ENCODE data around the gene GLRX3.
A peak's percentile ranks its signal among the peaks of the same experiment; 100 is the strongest.

The GLRX3 gene

GRCh38 chr10:130111852-130112180, 24.4 kb upstream of the GLRX3 start (continued):
- TF ChIP-seq ZNF692 (tag by site-specific recombination; IDR thresholded peaks at IDR 0.05) (no peak), ZNF280D (tag by site-specific recombination; IDR thresholded peaks at IDR 0.05) (peak; percentile 91), SP2 (tag by site-specific recombination; IDR thresholded peaks at IDR 0.05) (no peak), ZNF48 (tag by site-specific recombination; IDR thresholded peaks at IDR 0.05) (no peak), PBX3 (CRISPR knock-in tag; IDR thresholded peaks at IDR 0.05) (no peak), ZNF169 (tag by site-specific recombination; IDR thresholded peaks at IDR 0.05) (no peak), RBAK (tag by site-specific recombination; IDR thresholded peaks at IDR 0.05) (no peak), ZNF175 (tag by site-specific recombination; IDR thresholded peaks at IDR 0.05) (no peak), PRDM1 (tag by site-specific recombination; IDR thresholded peaks at IDR 0.05) (no peak), KLF17 (tag by site-specific recombination; IDR thresholded peaks at IDR 0.05) (no peak), YY2 (tag by site-specific recombination; IDR thresholded peaks at IDR 0.05) (no peak), ZSCAN5A (tag by site-specific recombination; IDR thresholded peaks at IDR 0.05) (no peak), ZNF624 (tag by site-specific recombination; IDR thresholded peaks at IDR 0.05) (no peak), ZNF112 (tag by site-specific recombination; IDR thresholded peaks at IDR 0.05) (no peak), HOXC10 (CRISPR knock-in tag; IDR thresholded peaks at IDR 0.05) (no peak), ZNF670 (tag by site-specific recombination; IDR thresholded peaks at IDR 0.05; ENCODE audit: low read depth) (no peak), ZNF530 (tag by site-specific recombination; IDR thresholded peaks at IDR 0.05; ENCODE audit: low read depth) (no peak), ZNF341 (tag by site-specific recombination; IDR thresholded peaks at IDR 0.05; ENCODE audit: low read depth) (no peak), ZNF571 (tag by site-specific recombination; IDR thresholded peaks at IDR 0.05) (no peak), SP7 (tag by site-specific recombination; IDR thresholded peaks at IDR 0.05) (no peak), ZNF114 (tag by site-specific recombination; IDR thresholded peaks at IDR 0.05) (no peak), HOXA7 (CRISPR knock-in tag; IDR thresholded peaks at IDR 0.05; ENCODE audit: borderline replicate concordance) (no peak), ZNF121 (tag by site-specific recombination; IDR thresholded peaks at IDR 0.05) (0 out of 2 replicates have a peak, but pooled peaks have one; percentile 6)
